RWPE2 (cell line): ENCODE results near the gene TTLL5.

ENCODE experiments used
- ATAC-seq: fragments of 200-7000 bp; cut with Tn5 transposase; 3 replicates; pipeline ENCODE4 v1.9.1; 2021; ENCODE audit warnings: low read depth
- DNase-seq: peaks from one replicate; pipeline ENCODE4 v3.0.0-alpha.2; 2020; ENCODE audit warnings: low spot score
- H3K27ac ChIP-seq: fragments of 450-650 bp; 2 replicates; pipeline ENCODE4 v1.5.1; 2017; ENCODE audit warnings: mild to moderate bottlenecking; ENCODE audit not compliant: poor library complexity, severe bottlenecking
- H3K27me3 ChIP-seq: fragments of 250-450 bp; sonication (Bioruptor Pico); 2 replicates; pipeline ENCODE4 v1.5.1; 2021; ENCODE audit warnings: mild to moderate bottlenecking, moderate library complexity; ENCODE audit not compliant: insufficient read depth, poor library complexity, severe bottlenecking
- H3K36me3 ChIP-seq: fragments of 250-450 bp; sonication (Bioruptor Pico); 2 replicates; pipeline ENCODE4 v1.5.1; 2020; ENCODE audit warnings: low read depth, mild to moderate bottlenecking, moderate library complexity
- H3K4me1 ChIP-seq: fragments of 250-450 bp; sonication (Bioruptor Pico); 2 replicates; pipeline ENCODE4 v1.5.1; 2021; ENCODE audit warnings: mild to moderate bottlenecking, moderate library complexity; ENCODE audit not compliant: insufficient read depth, poor library complexity, severe bottlenecking
- H3K4me3 ChIP-seq: fragments of 250-450 bp; sonication (Bioruptor Pico); 2 replicates; pipeline ENCODE4 v1.5.1; 2021; ENCODE audit warnings: mild to moderate bottlenecking, moderate library complexity; ENCODE audit not compliant: severe bottlenecking
- H3K9me3 ChIP-seq: fragments of 250-450 bp; sonication (Bioruptor Pico); 2 replicates; pipeline ENCODE4 v1.5.1; 2021; ENCODE audit warnings: mild to moderate bottlenecking, moderate library complexity; ENCODE audit not compliant: severe bottlenecking
- CTCF ChIP-seq: fragments of 450-650 bp; IDR thresholded peaks from one replicate; pipeline ENCODE4 v1.5.1; 2017; ENCODE audit warnings: mild to moderate bottlenecking, moderate library complexity; ENCODE audit not compliant: poor library complexity, severe bottlenecking

The TTLL5 gene

DNA sequence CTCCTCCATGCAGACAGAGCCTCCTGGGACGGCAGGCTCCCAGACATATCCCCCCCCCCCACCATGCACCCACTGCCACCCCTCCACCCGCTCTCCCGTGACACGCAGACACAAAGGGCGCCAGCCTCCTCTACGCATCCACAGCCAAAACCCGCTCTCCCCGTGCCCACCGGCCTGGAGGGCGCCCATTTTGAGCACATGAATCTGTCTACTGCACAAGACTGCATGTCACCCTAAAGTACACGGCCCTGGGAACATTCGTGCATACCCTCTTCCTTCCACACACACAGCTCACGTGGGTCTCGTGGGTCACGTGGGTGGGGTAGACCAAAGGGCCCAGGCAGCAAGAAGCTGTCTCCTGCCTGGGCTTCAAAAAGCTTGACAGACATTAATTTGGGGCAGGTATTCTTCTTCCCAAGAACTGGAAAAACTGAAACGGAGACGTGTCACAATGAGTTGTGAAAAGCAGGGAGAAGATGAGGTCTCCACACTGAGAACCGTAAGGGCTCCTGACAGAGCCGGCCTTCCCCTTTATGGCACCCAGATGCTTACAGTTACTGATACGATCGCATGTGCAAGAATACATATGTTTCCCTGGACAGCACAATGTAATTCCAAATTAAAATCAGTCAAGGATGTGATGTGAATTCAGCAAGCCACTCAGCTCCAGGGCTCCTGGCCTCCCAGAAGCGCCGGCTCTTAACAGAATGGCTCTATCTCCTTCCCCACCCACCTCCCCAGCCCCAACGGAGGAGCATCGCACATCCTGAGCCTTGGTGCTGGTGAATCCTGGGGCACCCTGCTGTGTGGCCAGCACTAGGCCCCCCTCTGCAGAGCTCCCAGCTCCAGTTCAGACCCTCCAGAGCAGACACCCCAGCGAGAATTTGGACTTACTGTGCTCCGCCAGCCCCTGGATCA, 318.9 kb downstream of the TTLL5 start:
- Histone ChIP-seq H3K4me1 (peaks cover 5% of the 10 kb centered on the region), H3K9me3 (no peaks in the 10 kb centered on the region), H3K4me3 (no peak overlapping the region), H3K36me3 (no peaks in the 10 kb centered on the region), H3K27ac (no peak overlapping the region), H3K27me3 (no peaks in the 10 kb centered on the region)
- DNase-seq: no peak
- ATAC-seq: no peak
- TF ChIP-seq CTCF: no peak

DNA sequence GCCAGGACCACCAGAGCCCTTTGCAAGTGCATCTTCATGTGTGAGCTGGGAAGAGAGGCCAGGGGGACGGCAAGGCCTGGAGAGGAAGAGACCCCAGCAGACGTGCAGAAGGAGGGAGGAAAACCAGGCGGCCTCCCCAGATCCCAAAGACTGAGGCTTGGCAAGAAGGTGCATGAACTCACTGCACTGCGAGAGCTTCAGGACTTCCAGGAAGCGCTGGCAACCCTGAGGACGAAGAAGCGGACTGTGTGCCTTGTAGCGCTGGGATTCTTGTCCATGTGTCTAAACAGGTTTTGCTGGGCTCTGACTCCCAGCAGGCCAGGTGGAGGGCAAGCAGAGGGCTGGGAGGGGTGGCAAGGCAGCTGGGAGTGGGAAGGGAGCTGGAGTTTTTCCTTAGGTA, 319.8 kb downstream of the TTLL5 start:
- ATAC-seq (no peak), DNase-seq (no peak)
- Histone ChIP-seq H3K4me3 (no peak overlapping the region), H3K4me1 (peaks cover 8% of the 10 kb centered on the region), H3K9me3 (no peaks in the 10 kb centered on the region), H3K27me3 (no peaks in the 10 kb centered on the region), H3K27ac (no peak overlapping the region), H3K36me3 (no peaks in the 10 kb centered on the region)
- TF ChIP-seq CTCF: no peak

DNA sequence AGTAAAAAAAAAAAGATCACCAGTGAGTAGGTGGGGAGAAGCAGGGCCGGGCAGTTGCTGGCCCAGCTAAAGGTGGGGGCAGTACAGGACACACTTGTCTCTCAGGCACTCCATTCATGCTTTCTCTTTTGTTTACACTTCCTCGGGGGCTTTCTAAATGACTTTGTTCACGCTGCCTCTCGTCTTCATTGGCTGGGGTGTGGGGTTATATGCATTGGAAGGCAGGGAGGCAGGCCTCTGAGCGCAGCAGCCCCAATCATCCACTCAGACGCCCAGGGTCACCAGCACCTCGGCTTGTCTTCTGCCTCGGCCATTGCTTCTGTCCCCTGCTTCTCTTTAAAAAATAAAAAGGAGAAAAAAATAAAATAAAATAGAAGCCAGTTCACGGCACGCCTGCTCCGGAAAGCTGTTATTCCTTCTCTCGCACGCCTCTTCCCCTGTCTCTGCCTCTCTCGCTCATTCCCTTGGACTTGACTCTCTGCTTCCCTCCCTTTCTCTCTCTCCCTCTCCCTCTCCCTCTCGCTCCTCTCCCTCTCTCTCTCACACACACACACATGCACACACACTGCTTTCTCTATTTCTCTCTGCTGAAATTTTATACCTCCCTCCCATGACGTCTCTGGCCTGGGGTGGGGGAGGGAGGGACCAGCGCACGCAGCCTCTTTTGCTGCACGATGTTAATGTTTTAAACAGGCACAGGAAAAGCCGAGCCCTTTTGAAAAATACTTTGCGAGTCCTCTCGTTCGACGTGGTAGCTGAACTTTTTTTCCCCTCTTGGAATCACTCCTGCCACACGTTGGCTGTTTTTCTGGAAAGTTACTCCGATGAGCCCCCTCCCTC, 320.6 kb downstream of the TTLL5 start, which contains the start of gene TGFB3:
Gene TGFB3, minus strand, starts transcription at position 570 of the 840 bp plus-strand sequence. CDS start 1,102 bp downstream, outside the sequence.
- Histone ChIP-seq H3K27me3 (no peaks in the 10 kb centered on the region), H3K4me1 (peaks cover 11% of the 10 kb centered on the region), H3K4me3 (peak within 1 kb of the TSS; percentile 73), H3K27ac (peak within 1 kb of the TSS; percentile 33), H3K36me3 (no peaks in the 10 kb centered on the region), H3K9me3 (no peaks in the 10 kb centered on the region)
- TF ChIP-seq CTCF: no peak
- DNase-seq (no peak), ATAC-seq (peak; percentile 42)

- DNase-seq (peak; percentile 84), ATAC-seq (peak; percentile 66)
Measured at GRCh38 chr14:75982266-75983018, 321.4 kb downstream of the TTLL5 start.

More at GRCh38 chr14:75982266-75983018, 321.4 kb downstream of the TTLL5 start:
- Histone ChIP-seq H3K9me3 (no peaks in the 10 kb centered on the region), H3K27me3 (no peaks in the 10 kb centered on the region), H3K36me3 (no peaks in the 10 kb centered on the region), H3K27ac (peak overlapping the region; percentile 33), H3K4me1 (peaks cover 11% of the 10 kb centered on the region), H3K4me3 (peak overlapping the region; percentile 73)
- TF ChIP-seq CTCF: peak; percentile 91
